Pancreas (tissue), 10 donors: ENCODE data around the gene ARHGEF17. TPM values are rescaled to one million over a fixed set of nuclear protein-coding genes. Genes with fewer than 3 reads are reported as not detected.

Source experiments
- ATAC-seq, 4 donors: fragments of 200-7000 bp; cut with Tn5 transposase; one replicate each; pipeline versions ENCODE4 v1.8.0 to v1.9.1; 2020; ENCODE audit warnings: mild to moderate bottlenecking in 4 of 4, moderate library complexity in 4 of 4
- DNase-seq, 6 donors: peaks; one replicate each; pipeline ENCODE4 v3.0.0-alpha.2; 2020
- FAIRE-seq: peaks from 2 replicates; lab custom pipeline; 2012; peaks lifted over from hg19 to GRCh38; lab: Jason Lieb, UNC
- H3K27ac ChIP-seq, 4 donors: fragments of 200-600 bp; sonication (generic); 1 replicate in 3 of 4; 2 replicates in 1 of 4; pipeline versions ENCODE4 v1.5.0 to v1.8.0; 2020
- H3K27me3 ChIP-seq, 4 donors: fragments of 200-600 bp; one replicate each; pipeline ENCODE4 v1.8.0; 2021
- H3K36me3 ChIP-seq, 3 donors: fragments of 200-600 bp; sonication (generic) in 1 of 3; one replicate each; pipeline versions ENCODE4 v1.5.0 to v1.8.0; 2020 to 2021
- H3K4me1 ChIP-seq, 3 donors: fragments of 200-600 bp; one replicate each; pipeline ENCODE4 v1.8.0; 2021
- H3K4me3 ChIP-seq, 4 donors: fragments of 200-600 bp; sonication (generic) in 2 of 4; one replicate each; pipeline versions ENCODE4 v1.5.0 to v1.8.0; 2020 to 2021
- H3K9me3 ChIP-seq, 4 donors: fragments of 200-600 bp; one replicate each; pipeline ENCODE4 v1.8.0; 2021
- WGBS, 2 donors: extraction: QIAGEN DNeasy Blood & Tissue Kit; methylation state at CpG; one replicate each; pipeline ENCODE4 v1.1.7; 2013; 5-methylcytosine and 5-hydroxymethylcytosine counted together
- intact Hi-C, 3 donors: fragments of 100-400 bp; cut with DNase I; formaldehyde crosslinking; loops; one replicate each; pipeline versions ENCODE4 v1.11.1 to v1.14.2; 2022
- polyA plus RNA-seq, 2 donors: library from polyadenylated mRNA; stranded (reverse); fragments of 200-250 nt; gene quantifications; one replicate each; pipeline ENCODE4 v1.2.3, GENCODE V29; 2013
- total RNA-seq, 6 donors: library from RNA; stranded (reverse); fragmentation: NEBNext Ultra II Directional in 4 of 6; extraction: Animal tissue kit (Norgen Biotek cat#: 25700) in 4 of 6; gene quantifications; one replicate each; pipeline versions ENCODE4 v1.2.1 to v1.2.4, GENCODE V29; 2021 to 2023
- TF ChIP-seq, protein P1 (sequence below), 4 donors: fragments of 200-600 bp; sonication (generic) in 3 of 4; IDR thresholded peaks; one replicate each; pipeline versions ENCODE4 v1.5.0 to v1.8.0; 2021; ENCODE audit warnings: antibody characterized with exemption in 4 of 4
- donor health status: healthy with polysubstance abuse.
- donor health status: DM: no; HTN: no; CAD: no; lungs with moderate emphysema.
- donor health status: DM: no; HTN: no; CAD: no.
- donor health status: control.
- donor health status: control.
- donor health status: Bipolar disorder and iron deficiency.
- donor health status: DM: yes; HTN: yes; CAD: no.
- donor health status: DM: no; HTN: no; CAD: no.
- donor health status: DM: no; HTN: no; CAD: no.
- donor health status: DM: yes; HTN: yes; CAD: no.

Gene ARHGEF17
- total and polyA plus RNA-seq, 8 donors, result 7.0 to 24.0 (median 10.4) TPM

DNA sequence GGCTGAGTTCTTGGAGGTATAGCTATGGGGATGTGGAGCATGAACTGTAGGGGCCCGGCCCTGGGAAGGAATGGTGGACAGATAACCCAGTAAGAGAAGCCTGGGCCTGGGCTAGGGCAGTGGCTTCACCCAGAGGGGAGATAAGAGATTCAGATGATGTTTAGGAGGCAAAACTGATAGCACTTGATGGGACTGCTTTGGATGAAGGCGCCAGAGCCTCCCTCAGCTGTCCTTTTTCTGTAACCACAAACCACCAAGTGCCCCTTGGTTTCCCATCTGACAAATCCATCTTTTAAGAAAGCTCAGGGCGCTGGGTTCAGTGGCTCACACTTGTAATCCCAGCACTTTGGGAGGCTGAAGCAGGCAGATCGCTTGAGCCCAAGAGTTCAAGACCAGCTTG is 91.6 kb downstream of the ARHGEF17 start:
- Histone ChIP-seq H3K4me3 (no peak overlapping the region), H3K9me3 (no peaks in the 10 kb centered on the region), H3K27ac (no peak overlapping the region), H3K27me3 (no peaks in the 10 kb centered on the region), H3K36me3 (no peaks in the 10 kb centered on the region), H3K4me1 (no peaks in the 10 kb centered on the region)
- intact Hi-C loops, result loop anchor here in 2 of 3 donors (10.0 kb wide), 3 partner anchors 105 to 265 kb away; no protein-coding TSS in a partner anchor
- ATAC-seq (no peak), FAIRE-seq (no peak), DNase-seq (no peak)
- WGBS, 2 donors, result 80 to 82% methylated on average over 4 of the region's 4 CpGs
- TF ChIP-seq, protein P1, sequence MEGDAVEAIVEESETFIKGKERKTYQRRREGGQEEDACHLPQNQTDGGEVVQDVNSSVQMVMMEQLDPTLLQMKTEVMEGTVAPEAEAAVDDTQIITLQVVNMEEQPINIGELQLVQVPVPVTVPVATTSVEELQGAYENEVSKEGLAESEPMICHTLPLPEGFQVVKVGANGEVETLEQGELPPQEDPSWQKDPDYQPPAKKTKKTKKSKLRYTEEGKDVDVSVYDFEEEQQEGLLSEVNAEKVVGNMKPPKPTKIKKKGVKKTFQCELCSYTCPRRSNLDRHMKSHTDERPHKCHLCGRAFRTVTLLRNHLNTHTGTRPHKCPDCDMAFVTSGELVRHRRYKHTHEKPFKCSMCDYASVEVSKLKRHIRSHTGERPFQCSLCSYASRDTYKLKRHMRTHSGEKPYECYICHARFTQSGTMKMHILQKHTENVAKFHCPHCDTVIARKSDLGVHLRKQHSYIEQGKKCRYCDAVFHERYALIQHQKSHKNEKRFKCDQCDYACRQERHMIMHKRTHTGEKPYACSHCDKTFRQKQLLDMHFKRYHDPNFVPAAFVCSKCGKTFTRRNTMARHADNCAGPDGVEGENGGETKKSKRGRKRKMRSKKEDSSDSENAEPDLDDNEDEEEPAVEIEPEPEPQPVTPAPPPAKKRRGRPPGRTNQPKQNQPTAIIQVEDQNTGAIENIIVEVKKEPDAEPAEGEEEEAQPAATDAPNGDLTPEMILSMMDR (IDR thresholded peaks at IDR 0.05), result no peak

GRCh38 chr11:73400293-73400692 is 92.2 kb downstream of the ARHGEF17 start:
- DNase-seq (no peak), FAIRE-seq (no peak), ATAC-seq (no peak)
- no peak overlapping the region for H3K4me3 ChIP-seq
- WGBS, 2 donors, result 91 to 94% methylated on average over 6 of the region's 6 CpGs
- H3K27ac ChIP-seq, result no peak overlapping the region
- H3K4me1 ChIP-seq, result no peaks in the 10 kb centered on the region
- TF ChIP-seq, protein P1 (IDR thresholded peaks at IDR 0.05), result no peak
- H3K9me3 ChIP-seq, result no peaks in the 10 kb centered on the region
- intact Hi-C loops, result loop anchor here in 1 of 3 donors (10.0 kb wide), 1 partner anchor 265 kb away; no protein-coding TSS in a partner anchor
- no peaks in the 10 kb centered on the region for H3K27me3 ChIP-seq
- H3K36me3 ChIP-seq, result no peaks in the 10 kb centered on the region

DNA sequence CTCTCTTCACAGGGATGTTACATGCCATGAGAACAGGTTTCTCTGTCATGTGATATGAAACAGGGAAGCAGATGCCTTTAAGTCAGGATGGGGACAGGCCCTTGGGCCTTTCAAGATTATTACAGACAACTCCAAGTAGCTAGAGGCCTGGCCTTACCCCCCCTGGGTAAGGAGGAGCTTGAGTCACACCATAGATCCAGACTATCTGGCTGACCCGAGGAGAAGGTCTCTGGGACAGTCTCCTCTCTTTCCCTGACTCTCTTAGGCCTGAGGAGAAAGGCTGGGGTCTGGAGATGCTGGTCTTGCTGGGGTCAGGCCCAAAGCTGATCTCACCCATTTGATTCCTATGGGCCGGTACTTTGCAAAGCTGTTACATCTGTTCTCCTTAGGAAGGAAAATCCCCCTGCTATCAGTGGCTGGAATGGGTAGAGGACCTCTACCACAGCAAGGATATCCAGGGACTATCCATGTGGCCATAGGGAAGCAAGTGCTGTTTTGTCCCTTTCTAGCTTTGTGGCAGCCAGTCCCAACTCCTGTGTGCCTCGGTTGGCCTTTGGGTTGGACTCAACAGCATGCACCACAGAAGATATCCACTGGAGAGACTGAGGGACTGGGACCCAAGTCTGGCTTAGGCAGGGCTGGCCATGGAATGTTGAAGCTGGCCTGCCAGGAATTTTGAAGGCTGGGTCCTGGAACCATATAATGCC is 93.3 kb downstream of the ARHGEF17 start:
- no peaks in the 10 kb centered on the region for H3K9me3 ChIP-seq
- intact Hi-C loops, result loop anchor here in 1 of 3 donors (10.0 kb wide), 1 partner anchor 263 kb away; no protein-coding TSS in a partner anchor
- FAIRE-seq (no peak), DNase-seq (no peak), ATAC-seq (no peak)
- no peaks in the 10 kb centered on the region for H3K36me3 ChIP-seq
- H3K27me3 ChIP-seq, result no peaks in the 10 kb centered on the region
- H3K4me1 ChIP-seq, result no peaks in the 10 kb centered on the region
- H3K4me3 ChIP-seq, result no peak overlapping the region
- H3K27ac ChIP-seq, result no peak overlapping the region
- TF ChIP-seq, protein P1 (IDR thresholded peaks at IDR 0.05), result no peak
- WGBS, 2 donors, result 80 to 84% methylated on average over 3 of the region's 3 CpGs

GRCh38 chr11:73401924-73402833 is 94.1 kb downstream of the ARHGEF17 start:
- DNase-seq (no peak), FAIRE-seq (no peak), ATAC-seq (no peak)
- no peaks in the 10 kb centered on the region for H3K27me3 ChIP-seq
- 83 to 85% methylated on average over 15 of the region's 15 CpGs for WGBS, 2 donors
- H3K9me3 ChIP-seq, result no peaks in the 10 kb centered on the region
- H3K4me1 ChIP-seq, result no peaks in the 10 kb centered on the region
- H3K36me3 ChIP-seq, result no peaks in the 10 kb centered on the region
- TF ChIP-seq, protein P1 (IDR thresholded peaks at IDR 0.05), result no peak
- no peak overlapping the region for H3K4me3 ChIP-seq
- no peak overlapping the region for H3K27ac ChIP-seq
- intact Hi-C loops, result loop anchor here in 1 of 3 donors (10.0 kb wide), 1 partner anchor 263 kb away; no protein-coding TSS in a partner anchor
